T-cell (primary cell): ENCODE results near the gene PAX5. TPM values are rescaled to one million over a fixed set of nuclear protein-coding genes. Genes with fewer than 3 reads are reported as not detected.
"Not testable (repeated sequence)": the region's sequence is repeated elsewhere in the genome, so short reads cannot be mapped to it uniquely, and the experiment has no call there.

ENCODE experiments used
- ATAC-seq, 4 experiments: fragments of 200-7000 bp in 3 of 4; fragments of 150-1000 bp in 1 of 4; cut with Tn5 transposase; replicated peaks in 1 of 4; 1 replicate in 3 of 4; 2 replicates in 1 of 4; pipeline ENCODE4 v1.10.0; 2021; ENCODE audit warnings: moderate library complexity in 3 of 4, mild to moderate bottlenecking in 2 of 4, moderate number of reproducible peaks in 1 of 4
- CTCF ChIA-PET, 2 donors: fragments of 300-600 bp; sonication (Branson Sonifier 250); formaldehyde crosslinking; loops; one replicate each; lab custom pipeline; 2022; ENCODE audit warnings: antibody characterized with exemption in 2 of 2; lab: Charles Lee
- POLR2A ChIA-PET, 2 donors: fragments of 300-600 bp; sonication (Branson Sonifier 250); formaldehyde crosslinking; loops; one replicate each; lab custom pipeline; 2022; ENCODE audit warnings: antibody characterized with exemption in 2 of 2; lab: Charles Lee
- DNase-seq, 35 experiments: peaks; one replicate each; pipeline versions ENCODE4 v3.0.0 to v3.0.0-alpha.2; 2013 to 2023
- H3K27ac ChIP-seq: one replicate; pipeline ENCODE4 v1.5.1; 2013; ENCODE audit warnings: low read length
- H3K27me3 ChIP-seq, 2 experiments: replicated peaks in 1 of 2; 1 replicate in 1 of 2; 2 replicates in 1 of 2; pipeline versions ENCODE4 v1.6.1 to v1.7.0; 2013; ENCODE audit warnings: low read length in 1 of 2, mixed read lengths in 1 of 2; ENCODE audit not compliant: control insufficient read depth in 2 of 2, insufficient read depth in 2 of 2; ENCODE audit errors: extremely low read depth in 1 of 2
- H3K36me3 ChIP-seq, 2 donors: 1 replicate in 1 of 2; 2 replicates in 1 of 2; pipeline versions ENCODE4 v1.6.1 to v1.7.0; 2013; ENCODE audit warnings: low read length in 1 of 2; ENCODE audit not compliant: control insufficient read depth in 2 of 2, insufficient read depth in 1 of 2; ENCODE audit errors: extremely low read depth in 1 of 2
- H3K4me1 ChIP-seq, 2 experiments: 1 replicate in 1 of 2; 2 replicates in 1 of 2; pipeline versions ENCODE4 v1.6.1 to v1.7.0; 2013; ENCODE audit warnings: low read length in 2 of 2, mixed read lengths in 1 of 2; ENCODE audit not compliant: insufficient read depth in 2 of 2, control insufficient read depth in 1 of 2; ENCODE audit errors: extremely low read depth in 1 of 2
- H3K4me3 ChIP-seq, 2 donors: 1 replicate in 1 of 2; 2 replicates in 1 of 2; pipeline versions ENCODE4 v1.5.1 to v1.7.0; 2013; ENCODE audit warnings: mild to moderate bottlenecking in 2 of 2, low read length in 1 of 2, moderate library complexity in 1 of 2; ENCODE audit not compliant: control insufficient read depth in 1 of 2; ENCODE audit errors: extremely low read depth in 1 of 2
- H3K9me3 ChIP-seq: 2 replicates; pipeline ENCODE4 v1.7.0; 2013
- H3K27ac Mint-ChIP-seq, 2 donors: one replicate each; pipeline ENCODE4 v1.8.0; 2020 to 2021; ENCODE audit warnings: mild to moderate bottlenecking in 2 of 2, mixed read lengths in 2 of 2
- H3K27me3 Mint-ChIP-seq, 2 donors: one replicate each; pipeline ENCODE4 v1.8.0; 2021 to 2022; ENCODE audit warnings: mixed read lengths in 2 of 2
- H3K36me3 Mint-ChIP-seq: one replicate; pipeline ENCODE4 v1.8.0; 2021; ENCODE audit warnings: mixed read lengths
- H3K4me1 Mint-ChIP-seq, 3 donors: one replicate each; pipeline ENCODE4 v1.8.0; 2020 to 2022; ENCODE audit warnings: mixed read lengths in 3 of 3, mild to moderate bottlenecking in 1 of 3
- H3K4me3 Mint-ChIP-seq, 3 donors: one replicate each; pipeline ENCODE4 v1.8.0; 2020 to 2022; ENCODE audit warnings: mild to moderate bottlenecking in 3 of 3, mixed read lengths in 3 of 3, moderate library complexity in 3 of 3
- H3K9me3 Mint-ChIP-seq, 3 donors: one replicate each; pipeline ENCODE4 v1.8.0; 2020 to 2022; ENCODE audit warnings: mixed read lengths in 3 of 3
- WGBS: methylation state at CpG from one replicate; pipeline ENCODE4 v1.1.5; 2013; ENCODE audit warnings: missing lambda C conversion rate; ENCODE audit not compliant: insufficient coverage; 5-methylcytosine and 5-hydroxymethylcytosine counted together
- total RNA-seq, 35 experiments: library from RNA in 6 of 35; stranded (reverse) in 6 of 35; fragments of 120-200 nt in 1 of 35; gene quantifications; one replicate each; pipeline versions ENCODE4 v1.2.1 to v1.2.4 and lab custom pipeline; 2013 to 2026

PAX5 gene
- total RNA-seq, 5 donors from 2014 or later (not counting 1 experiment from before 2014, with no cell fraction given): 1.7 to 12.4 (median 4.4) TPM

GRCh38 chr9:37056046-37056920, 22.2 kb upstream of the PAX5 start:
- no peak overlapping the region for H3K4me3 ChIP-seq
- H3K36me3 ChIP-seq: no peaks in the 10 kb centered on the region
- H3K27ac ChIP-seq: no peak overlapping the region
- WGBS: no CpG with 5 or more reads among the region's 2 CpGs
- peaks cover 55 to 57% of the 10 kb centered on the region in 2 donors for H3K27me3 Mint-ChIP-seq
- H3K9me3 ChIP-seq: no peaks in the 10 kb centered on the region
- H3K9me3 Mint-ChIP-seq: no peaks in the 10 kb centered on the region
- no peaks in the 10 kb centered on the region for H3K36me3 Mint-ChIP-seq
- ATAC-seq (no peak), DNase-seq (no peak)
- H3K27ac Mint-ChIP-seq: no peak overlapping the region
- peaks cover 0 to 26% of the 10 kb centered on the region in 2 experiments for H3K27me3 ChIP-seq
- no peaks in the 10 kb centered on the region for H3K4me1 ChIP-seq
- no peak overlapping the region for H3K4me3 Mint-ChIP-seq
- H3K4me1 Mint-ChIP-seq: no peaks in the 10 kb centered on the region
- CTCF ChIA-PET: no interaction called here
- POLR2A ChIA-PET: no interaction called here

- H3K27ac ChIP-seq, H3K9me3 ChIP-seq, H3K36me3 ChIP-seq, ATAC-seq, H3K4me1 Mint-ChIP-seq, H3K9me3 Mint-ChIP-seq, H3K4me3 Mint-ChIP-seq, H3K36me3 Mint-ChIP-seq, H3K4me1 ChIP-seq, H3K27ac Mint-ChIP-seq, POLR2A ChIA-PET, DNase-seq, CTCF ChIA-PET, H3K4me3 ChIP-seq: not testable (repeated sequence)
- no CpG with 5 or more reads among the region's 2 CpGs for WGBS
- peaks cover 0 to 24% of the 10 kb centered on the region in 2 experiments for H3K27me3 ChIP-seq
- peaks cover 50 to 66% of the 10 kb centered on the region in 2 donors for H3K27me3 Mint-ChIP-seq
These were observed 20.3 kb upstream of the PAX5 start for GRCh38 chr9:37054363-37054720.

GRCh38 chr9:37053684-37054362, 19.8 kb upstream of the PAX5 start:
- Histone ChIP-seq H3K27ac (no peak overlapping the region), H3K9me3 (no peaks in the 10 kb centered on the region), H3K27me3 (peaks cover 0 to 21% of the 10 kb centered on the region in 2 experiments), H3K4me3 (no peak overlapping the region), H3K36me3 (no peaks in the 10 kb centered on the region), H3K4me1 (no peaks in the 10 kb centered on the region)
- no peak overlapping the region for H3K4me3 Mint-ChIP-seq
- H3K36me3 Mint-ChIP-seq: no peaks in the 10 kb centered on the region
- H3K9me3 Mint-ChIP-seq: no peaks in the 10 kb centered on the region
- CTCF ChIA-PET: no interaction called here
- DNase-seq (no peak), ATAC-seq (no peak)
- no peak overlapping the region for H3K27ac Mint-ChIP-seq
- H3K27me3 Mint-ChIP-seq: peaks cover 49 to 62% of the 10 kb centered on the region in 2 donors
- 92% methylated on average over 2 of the region's 5 CpGs for WGBS
- POLR2A ChIA-PET: no interaction called here
- no peaks in the 10 kb centered on the region for H3K4me1 Mint-ChIP-seq

- Histone ChIP-seq H3K4me1 (no peaks in the 10 kb centered on the region), H3K36me3 (no peaks in the 10 kb centered on the region), H3K27ac (no peak overlapping the region), H3K9me3 (no peaks in the 10 kb centered on the region), H3K4me3 (no peak overlapping the region), H3K27me3 (peaks cover 0 to 23% of the 10 kb centered on the region in 2 experiments)
- POLR2A ChIA-PET: interaction anchor here in 1 of 2 donors (0.5 kb wide), 1 partner anchor 175 kb away, joined by 8 read pairs; no protein-coding TSS in a partner anchor
- DNase-seq: no peak
- Mint-ChIP-seq H3K36me3 (no peaks in the 10 kb centered on the region), H3K27me3 (peaks cover 47 to 60% of the 10 kb centered on the region in 2 donors), H3K9me3 (no peaks in the 10 kb centered on the region), H3K27ac (no peak overlapping the region), H3K4me1 (peaks cover 0 to 2% (median 0%) of the 10 kb centered on the region in 3 donors), H3K4me3 (no peak overlapping the region)
- ATAC-seq: no peak
- WGBS: 33% methylated on average over 2 of the region's 7 CpGs
- CTCF ChIA-PET: no interaction called here
These were observed 12.6 kb upstream of the PAX5 start for GRCh38 chr9:37046683-37047082.

- Mint-ChIP-seq H3K27me3 (peaks cover 73% of the 10 kb centered on the region in 2 donors), H3K4me1 (peaks cover 5 to 12% (median 8%) of the 10 kb centered on the region in 3 donors), H3K36me3 (no peaks in the 10 kb centered on the region), H3K9me3 (no peaks in the 10 kb centered on the region), H3K4me3 (no peak overlapping the region), H3K27ac (no peak overlapping the region)
- Histone ChIP-seq H3K27me3 (peaks cover 7 to 49% of the 10 kb centered on the region in 2 experiments), H3K4me3 (no peak overlapping the region), H3K36me3 (no peaks in the 10 kb centered on the region), H3K9me3 (no peaks in the 10 kb centered on the region), H3K27ac (no peak overlapping the region), H3K4me1 (peaks cover 0 to 9% of the 10 kb centered on the region in 2 experiments)
- CTCF ChIA-PET: no interaction called here
- DNase-seq: no peak
- POLR2A ChIA-PET: no interaction called here
- WGBS: no CpG with 5 or more reads among the region's 3 CpGs
- ATAC-seq: no peak
These were observed 8.4 kb upstream of the PAX5 start for GRCh38 chr9:37042421-37042820.

- Mint-ChIP-seq H3K4me1 (peaks cover 20 to 26% (median 22%) of the 10 kb centered on the region in 3 donors), H3K36me3 (no peaks in the 10 kb centered on the region), H3K4me3 (no peak overlapping the region), H3K9me3 (no peaks in the 10 kb centered on the region), H3K27me3 (peaks cover 73 to 76% of the 10 kb centered on the region in 2 donors), H3K27ac (no peak overlapping the region)
- ChIA-PET POLR2A (no interaction called here), CTCF (no interaction called here)
- 47% methylated on average over 3 of the region's 8 CpGs for WGBS
- DNase-seq: no peak
- no peak for ATAC-seq
- H3K36me3 ChIP-seq: no peaks in the 10 kb centered on the region
- no peaks in the 10 kb centered on the region for H3K9me3 ChIP-seq
- H3K27me3 ChIP-seq: peaks cover 14 to 63% of the 10 kb centered on the region in 2 experiments
- H3K27ac ChIP-seq: no peak overlapping the region
- no peak overlapping the region for H3K4me3 ChIP-seq
- peaks cover 12 to 27% of the 10 kb centered on the region in 2 experiments for H3K4me1 ChIP-seq
These were observed 6.5 kb upstream of the PAX5 start for GRCh38 chr9:37040508-37041127.
